ENCODE results near the gene EFNA5.

DNA sequence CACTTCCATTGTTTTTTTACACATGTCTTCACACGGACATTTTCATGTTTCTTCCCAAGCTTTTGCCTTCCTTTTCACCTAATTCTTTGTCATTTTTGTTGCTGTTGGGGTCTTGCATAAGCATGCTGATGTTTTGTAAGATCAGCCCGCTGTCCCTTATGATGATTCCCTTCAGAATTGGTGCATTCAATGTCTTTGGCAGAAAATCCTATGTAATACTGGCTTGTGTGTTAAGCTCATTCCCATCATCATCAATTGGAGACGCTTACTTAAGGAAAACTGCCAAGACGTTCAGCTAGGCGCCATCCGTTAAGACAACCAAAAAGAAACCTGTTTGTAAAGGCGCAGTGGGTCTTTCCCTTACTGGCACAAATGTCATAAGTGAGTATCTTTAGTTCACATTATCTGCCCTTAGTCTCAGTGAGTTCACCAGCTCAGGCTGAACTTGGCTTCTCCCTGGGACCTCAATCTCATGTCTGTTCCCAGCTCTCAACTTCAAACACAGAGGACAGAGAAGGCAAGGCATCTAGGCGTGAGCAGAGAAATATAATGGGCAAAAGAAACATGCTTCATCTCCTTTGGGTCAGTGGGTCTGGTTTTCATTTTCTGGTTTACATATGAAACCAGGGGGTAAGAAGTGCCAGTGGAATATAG is 97.9 kb downstream of the EFNA5 start:
- TF ChIP-seq, protein P1, sequence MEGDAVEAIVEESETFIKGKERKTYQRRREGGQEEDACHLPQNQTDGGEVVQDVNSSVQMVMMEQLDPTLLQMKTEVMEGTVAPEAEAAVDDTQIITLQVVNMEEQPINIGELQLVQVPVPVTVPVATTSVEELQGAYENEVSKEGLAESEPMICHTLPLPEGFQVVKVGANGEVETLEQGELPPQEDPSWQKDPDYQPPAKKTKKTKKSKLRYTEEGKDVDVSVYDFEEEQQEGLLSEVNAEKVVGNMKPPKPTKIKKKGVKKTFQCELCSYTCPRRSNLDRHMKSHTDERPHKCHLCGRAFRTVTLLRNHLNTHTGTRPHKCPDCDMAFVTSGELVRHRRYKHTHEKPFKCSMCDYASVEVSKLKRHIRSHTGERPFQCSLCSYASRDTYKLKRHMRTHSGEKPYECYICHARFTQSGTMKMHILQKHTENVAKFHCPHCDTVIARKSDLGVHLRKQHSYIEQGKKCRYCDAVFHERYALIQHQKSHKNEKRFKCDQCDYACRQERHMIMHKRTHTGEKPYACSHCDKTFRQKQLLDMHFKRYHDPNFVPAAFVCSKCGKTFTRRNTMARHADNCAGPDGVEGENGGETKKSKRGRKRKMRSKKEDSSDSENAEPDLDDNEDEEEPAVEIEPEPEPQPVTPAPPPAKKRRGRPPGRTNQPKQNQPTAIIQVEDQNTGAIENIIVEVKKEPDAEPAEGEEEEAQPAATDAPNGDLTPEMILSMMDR (conservative IDR thresholded peaks at IDR 0.05): no peak
- TF ChIP-seq EZH2 (IDR thresholded peaks at IDR 0.05; ENCODE audit: low read depth): no peak

All from PC-9 (cell line).